K562 (cell line): ENCODE results near the gene DNAH10. TPM values are rescaled to one million over a fixed set of nuclear protein-coding genes. Genes with fewer than 3 reads are reported as not detected.

Experiments
- ELF1 ChIP-seq: fragments of 200-800 bp; sonication (Bioruptor generic); IDR thresholded peaks from 2 replicates; pipeline ENCODE4 v1.6.1; 2016; ENCODE audit warnings: missing genetic modification characterization, missing compliant biosample characterization
- ETV1 ChIP-seq: fragments of 450-650 bp; conservative IDR thresholded peaks from 2 replicates; pipeline ENCODE4 v1.6.1; 2016; ENCODE audit warnings: missing genetic modification characterization, control low read depth, low read depth, missing compliant biosample characterization
- polyA plus RNA-seq, 8 experiments: library from polyadenylated mRNA; depleted of rRNA in 4 of 8; stranded (reverse) in 5 of 8; unstranded in 3 of 8; fragments of >200 nt; fragmentation: Nextera tagmentation in 2 of 8; fragmentation: Illumina TruSeq in 1 of 8; extraction: Ambion mirVana in 2 of 8; extraction: Trizol in 1 of 8; gene quantifications; 2 replicates each; pipeline versions ENCODE4 v1.2.1 to v1.2.3, GENCODE V29; 2011 to 2014; ENCODE audit warnings: inconsistent platforms in 1 of 8, missing spikeins in 1 of 8
- total RNA-seq, 7 experiments: library from RNA; depleted of rRNA in 6 of 7; stranded (reverse); fragments of >200 nt in 6 of 7; fragmentation: Illumina TruSeq in 2 of 7; extraction: Trizol in 2 of 7; gene quantifications; 2 replicates each; pipeline versions ENCODE4 v1.2.1 to v1.2.3, GENCODE V29; 2011 to 2021; ENCODE audit warnings: low replicate concordance in 1 of 7
- TF ChIP-seq, protein P1 (sequence below), 2 experiments: fragments of 150-350 bp in 1 of 2; IDR thresholded peaks; 2 replicates each; pipeline ENCODE4 v1.6.1; 2012 to 2016; ENCODE audit warnings: low read depth in 2 of 2, low read length in 2 of 2, mild to moderate bottlenecking in 1 of 2, moderate library complexity in 1 of 2
- TF ChIP-seq, protein P2 (sequence below): sonication (generic); formaldehyde crosslinking; IDR thresholded peaks from 2 replicates; pipeline ENCODE4 v1.8.0; 2023; ENCODE audit warnings: missing genetic modification reagents, mild to moderate bottlenecking, borderline replicate concordance
- TF ChIP-seq, protein P3 (sequence below): IDR thresholded peaks from 2 replicates; pipeline ENCODE4 v1.6.1; 2014; ENCODE audit warnings: antibody characterized with exemption
- TF ChIP-seq, protein P4 (sequence below), 2 experiments: IDR thresholded peaks in 1 of 2; conservative IDR thresholded peaks in 1 of 2; 2 replicates each; pipeline ENCODE4 v1.6.1; 2016; ENCODE audit warnings: low read depth in 2 of 2, mild to moderate bottlenecking in 1 of 2, missing compliant biosample characterization in 1 of 2, missing genetic modification characterization in 1 of 2, moderate library complexity in 1 of 2
- TF ChIP-seq, protein P5 (sequence below): fragments of 250-450 bp; sonication (Bioruptor Pico); IDR thresholded peaks from 2 replicates; pipeline ENCODE4 v1.4.0; 2020; ENCODE audit warnings: mild to moderate bottlenecking, moderate library complexity, borderline replicate concordance

The DNAH10 gene
- total and polyA plus RNA-seq, 9 of the 15 experiments (the other 6 are each of a cell fraction or from before 2014, with no cell fraction given): 0.01 to 0.06 (median 0.04) TPM; not detected in 1

DNA sequence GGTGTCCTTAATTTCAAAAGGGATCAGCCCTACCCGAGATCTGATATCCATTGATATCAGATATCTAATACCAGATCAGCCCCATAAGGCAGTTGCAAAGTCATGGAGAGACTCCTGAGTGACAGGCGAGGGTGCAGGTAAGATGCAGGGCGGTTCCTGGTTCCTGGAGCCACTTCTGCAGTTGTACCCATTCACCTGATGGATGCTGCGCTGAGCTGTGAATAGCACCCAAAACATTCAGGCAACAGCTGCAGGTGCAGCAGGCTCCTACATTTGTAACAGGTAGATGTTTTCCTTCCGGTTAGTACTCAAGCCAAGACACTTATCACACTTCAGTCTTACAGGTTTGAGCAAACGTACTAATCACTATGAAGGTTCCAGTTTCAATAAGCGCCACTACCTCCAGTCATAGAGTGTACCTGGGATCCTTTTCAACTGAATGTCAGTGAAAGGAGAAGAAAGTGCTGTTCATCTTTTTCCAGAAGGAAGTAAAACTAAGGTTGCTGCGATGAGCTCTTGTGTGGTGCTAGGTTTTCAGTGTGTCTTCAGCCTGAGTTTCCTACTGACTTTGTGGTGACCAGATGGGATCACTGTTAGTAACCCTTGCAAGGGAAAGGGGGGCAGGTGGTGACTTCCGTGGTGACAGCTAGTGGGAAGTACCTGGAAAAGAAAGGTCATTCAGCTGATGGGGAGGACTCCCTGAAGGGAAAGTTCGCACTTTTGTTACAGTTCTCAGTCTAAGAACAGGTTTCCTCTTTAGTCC is 48.1 kb upstream of the DNAH10 start (continued):
- TF ChIP-seq, protein P1, sequence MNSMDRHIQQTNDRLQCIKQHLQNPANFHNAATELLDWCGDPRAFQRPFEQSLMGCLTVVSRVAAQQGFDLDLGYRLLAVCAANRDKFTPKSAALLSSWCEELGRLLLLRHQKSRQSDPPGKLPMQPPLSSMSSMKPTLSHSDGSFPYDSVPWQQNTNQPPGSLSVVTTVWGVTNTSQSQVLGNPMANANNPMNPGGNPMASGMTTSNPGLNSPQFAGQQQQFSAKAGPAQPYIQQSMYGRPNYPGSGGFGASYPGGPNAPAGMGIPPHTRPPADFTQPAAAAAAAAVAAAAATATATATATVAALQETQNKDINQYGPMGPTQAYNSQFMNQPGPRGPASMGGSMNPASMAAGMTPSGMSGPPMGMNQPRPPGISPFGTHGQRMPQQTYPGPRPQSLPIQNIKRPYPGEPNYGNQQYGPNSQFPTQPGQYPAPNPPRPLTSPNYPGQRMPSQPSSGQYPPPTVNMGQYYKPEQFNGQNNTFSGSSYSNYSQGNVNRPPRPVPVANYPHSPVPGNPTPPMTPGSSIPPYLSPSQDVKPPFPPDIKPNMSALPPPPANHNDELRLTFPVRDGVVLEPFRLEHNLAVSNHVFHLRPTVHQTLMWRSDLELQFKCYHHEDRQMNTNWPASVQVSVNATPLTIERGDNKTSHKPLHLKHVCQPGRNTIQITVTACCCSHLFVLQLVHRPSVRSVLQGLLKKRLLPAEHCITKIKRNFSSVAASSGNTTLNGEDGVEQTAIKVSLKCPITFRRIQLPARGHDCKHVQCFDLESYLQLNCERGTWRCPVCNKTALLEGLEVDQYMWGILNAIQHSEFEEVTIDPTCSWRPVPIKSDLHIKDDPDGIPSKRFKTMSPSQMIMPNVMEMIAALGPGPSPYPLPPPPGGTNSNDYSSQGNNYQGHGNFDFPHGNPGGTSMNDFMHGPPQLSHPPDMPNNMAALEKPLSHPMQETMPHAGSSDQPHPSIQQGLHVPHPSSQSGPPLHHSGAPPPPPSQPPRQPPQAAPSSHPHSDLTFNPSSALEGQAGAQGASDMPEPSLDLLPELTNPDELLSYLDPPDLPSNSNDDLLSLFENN (IDR thresholded peaks at IDR 0.05; ENCODE audit: low read depth in 2 of 2, low read length in 2 of 2): no peak
- TF ChIP-seq, protein P2, sequence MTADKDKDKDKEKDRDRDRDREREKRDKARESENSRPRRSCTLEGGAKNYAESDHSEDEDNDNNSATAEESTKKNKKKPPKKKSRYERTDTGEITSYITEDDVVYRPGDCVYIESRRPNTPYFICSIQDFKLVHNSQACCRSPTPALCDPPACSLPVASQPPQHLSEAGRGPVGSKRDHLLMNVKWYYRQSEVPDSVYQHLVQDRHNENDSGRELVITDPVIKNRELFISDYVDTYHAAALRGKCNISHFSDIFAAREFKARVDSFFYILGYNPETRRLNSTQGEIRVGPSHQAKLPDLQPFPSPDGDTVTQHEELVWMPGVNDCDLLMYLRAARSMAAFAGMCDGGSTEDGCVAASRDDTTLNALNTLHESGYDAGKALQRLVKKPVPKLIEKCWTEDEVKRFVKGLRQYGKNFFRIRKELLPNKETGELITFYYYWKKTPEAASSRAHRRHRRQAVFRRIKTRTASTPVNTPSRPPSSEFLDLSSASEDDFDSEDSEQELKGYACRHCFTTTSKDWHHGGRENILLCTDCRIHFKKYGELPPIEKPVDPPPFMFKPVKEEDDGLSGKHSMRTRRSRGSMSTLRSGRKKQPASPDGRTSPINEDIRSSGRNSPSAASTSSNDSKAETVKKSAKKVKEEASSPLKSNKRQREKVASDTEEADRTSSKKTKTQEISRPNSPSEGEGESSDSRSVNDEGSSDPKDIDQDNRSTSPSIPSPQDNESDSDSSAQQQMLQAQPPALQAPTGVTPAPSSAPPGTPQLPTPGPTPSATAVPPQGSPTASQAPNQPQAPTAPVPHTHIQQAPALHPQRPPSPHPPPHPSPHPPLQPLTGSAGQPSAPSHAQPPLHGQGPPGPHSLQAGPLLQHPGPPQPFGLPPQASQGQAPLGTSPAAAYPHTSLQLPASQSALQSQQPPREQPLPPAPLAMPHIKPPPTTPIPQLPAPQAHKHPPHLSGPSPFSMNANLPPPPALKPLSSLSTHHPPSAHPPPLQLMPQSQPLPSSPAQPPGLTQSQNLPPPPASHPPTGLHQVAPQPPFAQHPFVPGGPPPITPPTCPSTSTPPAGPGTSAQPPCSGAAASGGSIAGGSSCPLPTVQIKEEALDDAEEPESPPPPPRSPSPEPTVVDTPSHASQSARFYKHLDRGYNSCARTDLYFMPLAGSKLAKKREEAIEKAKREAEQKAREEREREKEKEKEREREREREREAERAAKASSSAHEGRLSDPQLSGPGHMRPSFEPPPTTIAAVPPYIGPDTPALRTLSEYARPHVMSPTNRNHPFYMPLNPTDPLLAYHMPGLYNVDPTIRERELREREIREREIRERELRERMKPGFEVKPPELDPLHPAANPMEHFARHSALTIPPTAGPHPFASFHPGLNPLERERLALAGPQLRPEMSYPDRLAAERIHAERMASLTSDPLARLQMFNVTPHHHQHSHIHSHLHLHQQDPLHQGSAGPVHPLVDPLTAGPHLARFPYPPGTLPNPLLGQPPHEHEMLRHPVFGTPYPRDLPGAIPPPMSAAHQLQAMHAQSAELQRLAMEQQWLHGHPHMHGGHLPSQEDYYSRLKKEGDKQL (CRISPR knock-in tag): 0 out of 2 replicates have a peak, but pooled peaks have one; percentile 50
- TF ChIP-seq, protein P3, sequence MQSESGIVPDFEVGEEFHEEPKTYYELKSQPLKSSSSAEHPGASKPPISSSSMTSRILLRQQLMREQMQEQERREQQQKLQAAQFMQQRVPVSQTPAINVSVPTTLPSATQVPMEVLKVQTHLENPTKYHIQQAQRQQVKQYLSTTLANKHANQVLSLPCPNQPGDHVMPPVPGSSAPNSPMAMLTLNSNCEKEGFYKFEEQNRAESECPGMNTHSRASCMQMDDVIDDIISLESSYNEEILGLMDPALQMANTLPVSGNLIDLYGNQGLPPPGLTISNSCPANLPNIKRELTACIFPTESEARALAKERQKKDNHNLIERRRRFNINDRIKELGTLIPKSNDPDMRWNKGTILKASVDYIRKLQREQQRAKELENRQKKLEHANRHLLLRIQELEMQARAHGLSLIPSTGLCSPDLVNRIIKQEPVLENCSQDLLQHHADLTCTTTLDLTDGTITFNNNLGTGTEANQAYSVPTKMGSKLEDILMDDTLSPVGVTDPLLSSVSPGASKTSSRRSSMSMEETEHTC: no peak
- TF ChIP-seq ELF1 (tag) (0 out of 2 replicates have a peak, but pooled peaks have one; percentile 8), ETV1 (peak; percentile 26; the same call in 1 of the 2 replicates)
- TF ChIP-seq, protein P4, sequence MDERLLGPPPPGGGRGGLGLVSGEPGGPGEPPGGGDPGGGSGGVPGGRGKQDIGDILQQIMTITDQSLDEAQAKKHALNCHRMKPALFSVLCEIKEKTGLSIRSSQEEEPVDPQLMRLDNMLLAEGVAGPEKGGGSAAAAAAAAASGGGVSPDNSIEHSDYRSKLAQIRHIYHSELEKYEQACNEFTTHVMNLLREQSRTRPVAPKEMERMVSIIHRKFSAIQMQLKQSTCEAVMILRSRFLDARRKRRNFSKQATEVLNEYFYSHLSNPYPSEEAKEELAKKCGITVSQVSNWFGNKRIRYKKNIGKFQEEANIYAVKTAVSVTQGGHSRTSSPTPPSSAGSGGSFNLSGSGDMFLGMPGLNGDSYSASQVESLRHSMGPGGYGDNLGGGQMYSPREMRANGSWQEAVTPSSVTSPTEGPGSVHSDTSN (CRISPR knock-in tag; IDR thresholded peaks at IDR 0.05; ENCODE audit: low read depth): peak; percentile 60
- TF ChIP-seq, protein P4 (tag; conservative IDR thresholded peaks at IDR 0.05; ENCODE audit: low read depth): peak; percentile 33
- TF ChIP-seq, protein P5, sequence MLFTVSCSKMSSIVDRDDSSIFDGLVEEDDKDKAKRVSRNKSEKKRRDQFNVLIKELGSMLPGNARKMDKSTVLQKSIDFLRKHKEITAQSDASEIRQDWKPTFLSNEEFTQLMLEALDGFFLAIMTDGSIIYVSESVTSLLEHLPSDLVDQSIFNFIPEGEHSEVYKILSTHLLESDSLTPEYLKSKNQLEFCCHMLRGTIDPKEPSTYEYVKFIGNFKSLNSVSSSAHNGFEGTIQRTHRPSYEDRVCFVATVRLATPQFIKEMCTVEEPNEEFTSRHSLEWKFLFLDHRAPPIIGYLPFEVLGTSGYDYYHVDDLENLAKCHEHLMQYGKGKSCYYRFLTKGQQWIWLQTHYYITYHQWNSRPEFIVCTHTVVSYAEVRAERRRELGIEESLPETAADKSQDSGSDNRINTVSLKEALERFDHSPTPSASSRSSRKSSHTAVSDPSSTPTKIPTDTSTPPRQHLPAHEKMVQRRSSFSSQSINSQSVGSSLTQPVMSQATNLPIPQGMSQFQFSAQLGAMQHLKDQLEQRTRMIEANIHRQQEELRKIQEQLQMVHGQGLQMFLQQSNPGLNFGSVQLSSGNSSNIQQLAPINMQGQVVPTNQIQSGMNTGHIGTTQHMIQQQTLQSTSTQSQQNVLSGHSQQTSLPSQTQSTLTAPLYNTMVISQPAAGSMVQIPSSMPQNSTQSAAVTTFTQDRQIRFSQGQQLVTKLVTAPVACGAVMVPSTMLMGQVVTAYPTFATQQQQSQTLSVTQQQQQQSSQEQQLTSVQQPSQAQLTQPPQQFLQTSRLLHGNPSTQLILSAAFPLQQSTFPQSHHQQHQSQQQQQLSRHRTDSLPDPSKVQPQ: no peak
